ENCODE data around the gene MAD1L1.

- TF ChIP-seq POLR2A (IDR thresholded peaks at IDR 0.05; ENCODE audit: low read depth, low read length), result no peak
- no peak for TF ChIP-seq USF2 (IDR thresholded peaks at IDR 0.05; ENCODE audit: low read depth, low read length)
- TF ChIP-seq CTCF (conservative IDR thresholded peaks at IDR 0.05; ENCODE audit: low read depth, low read length), result no peak
- TF ChIP-seq RFX5 (IDR thresholded peaks at IDR 0.05; ENCODE audit: low read depth, low read length), result no peak
- TF ChIP-seq SMC3 (IDR thresholded peaks at IDR 0.05; ENCODE audit: low read depth, low read length), result no peak
- TF ChIP-seq BHLHE40 (IDR thresholded peaks at IDR 0.05; ENCODE audit: low read depth, low read length), result no peak
- no peak for TF ChIP-seq MXI1 (IDR thresholded peaks at IDR 0.05; ENCODE audit: borderline replicate concordance, low read depth, low read length)
- no peak for TF ChIP-seq FOS (IDR thresholded peaks at IDR 0.05; ENCODE audit: low read depth, low read length)
- TF ChIP-seq RCOR1 (IDR thresholded peaks at IDR 0.05; ENCODE audit: insufficient replicate concordance, low read length), result no peak
- no peak for TF ChIP-seq MAFK (IDR thresholded peaks at IDR 0.05; ENCODE audit: low read depth, low read length)
Observed at GRCh38 chr7:1906087-1906830, 326.5 kb downstream of the MAD1L1 start.
